Hematopoietic multipotent progenitor cell treated with erythropoietin and hydrocortisone succinate and interleukin-3 and kit ligand, for 6 days (in vitro differentiated cells): ENCODE results near the gene AIRE.
A peak's percentile ranks its signal among the peaks of the same experiment; 100 is the strongest.

ENCODE experiments used
- DNase-seq: peaks from one replicate; pipeline ENCODE4 v3.0.0-alpha.2; 2015

The AIRE gene

DNA sequence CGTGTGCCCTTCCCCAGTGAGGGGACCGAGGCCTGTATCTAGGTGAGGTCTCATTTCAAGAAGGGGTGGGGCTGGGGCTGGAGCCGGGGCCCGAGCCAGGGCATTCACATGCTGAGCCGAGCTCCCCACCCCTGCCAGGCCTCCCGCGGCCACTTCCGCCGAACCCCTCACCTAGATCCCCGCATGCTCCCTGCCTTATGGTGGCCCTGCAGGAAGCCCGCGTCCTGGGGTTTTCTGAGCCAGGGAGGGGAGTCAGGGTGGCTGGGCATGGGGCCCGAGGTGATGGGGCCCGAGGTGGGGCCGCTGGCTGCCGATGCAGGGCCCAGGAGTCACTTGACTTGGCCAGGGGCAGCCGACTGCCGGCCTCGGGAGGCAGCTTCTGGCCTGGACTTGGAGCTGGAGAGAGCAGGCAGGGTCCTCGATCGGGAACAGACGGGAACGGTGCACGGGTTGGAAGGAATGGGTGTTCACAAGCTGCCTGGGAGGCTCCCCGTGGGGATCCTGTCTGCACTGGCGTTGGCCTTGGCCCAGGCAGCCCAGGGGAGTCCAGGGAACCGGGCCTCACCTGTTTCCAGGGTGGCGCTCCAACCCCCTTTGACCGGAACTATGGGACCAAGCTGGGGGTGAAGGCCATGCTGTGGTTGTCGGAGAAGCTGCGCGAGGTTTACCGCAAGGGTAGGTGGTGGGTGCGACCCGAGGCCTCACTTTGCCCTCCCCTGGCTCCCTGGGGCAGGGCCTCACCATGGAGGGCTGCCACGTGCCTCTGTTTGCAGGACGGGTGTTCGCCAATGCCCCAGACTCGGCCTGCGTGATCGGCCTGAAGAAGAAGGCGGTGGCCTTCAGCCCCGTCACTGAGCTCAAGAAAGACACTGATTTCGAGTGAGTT, 40.0 kb downstream of the AIRE start:
- DNase-seq: no peak

GRCh38 chr21:44326272-44326647, 40.6 kb downstream of the AIRE start:
- DNase-seq: no peak

DNA sequence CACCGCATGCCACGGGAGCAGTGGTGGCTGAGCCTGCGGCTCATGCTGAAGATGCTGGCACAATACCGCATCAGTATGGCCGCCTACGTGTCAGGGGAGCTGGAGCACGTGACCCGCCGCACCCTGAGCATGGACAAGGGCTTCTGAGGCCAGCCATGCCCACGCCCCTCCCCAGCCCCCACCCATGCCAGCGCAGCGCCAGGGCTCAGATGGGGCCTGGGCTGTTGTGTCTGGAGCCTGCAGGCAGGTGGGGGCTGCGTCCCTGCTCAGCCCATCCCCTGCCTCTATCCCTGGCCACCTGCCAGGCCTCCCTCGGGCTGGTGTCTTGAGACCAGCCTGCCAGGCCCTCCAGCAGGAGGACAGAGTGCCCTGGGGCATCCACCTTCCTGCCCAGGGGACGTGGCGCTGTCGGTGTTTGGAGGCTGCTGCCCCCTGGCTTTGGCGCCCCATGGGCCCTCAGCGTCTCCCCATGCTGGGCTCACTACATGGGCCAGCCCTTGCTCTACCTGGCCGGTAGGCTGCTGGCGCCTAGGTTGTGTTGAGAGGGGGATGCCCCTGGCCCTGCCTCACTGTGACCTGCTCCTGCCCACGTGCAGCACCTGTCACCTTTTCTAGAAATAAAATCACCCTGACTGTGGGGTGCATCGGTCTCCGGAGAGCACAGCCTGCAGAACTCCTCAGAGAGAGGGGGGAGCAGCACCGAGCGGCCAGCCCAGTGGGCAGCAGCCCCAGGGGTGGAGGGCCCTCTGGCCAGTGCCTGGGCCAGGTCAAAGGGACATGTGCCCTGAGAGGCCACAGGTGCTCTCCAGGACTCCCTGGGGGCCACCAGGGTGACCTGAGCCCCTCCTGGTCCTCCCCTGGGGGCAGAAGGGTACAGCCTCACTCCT, 41.3 kb downstream of the AIRE start:
- no peak for DNase-seq

- DNase-seq: no peak
Observed at GRCh38 chr21:44327603-44327974, 41.9 kb downstream of the AIRE start.

DNA sequence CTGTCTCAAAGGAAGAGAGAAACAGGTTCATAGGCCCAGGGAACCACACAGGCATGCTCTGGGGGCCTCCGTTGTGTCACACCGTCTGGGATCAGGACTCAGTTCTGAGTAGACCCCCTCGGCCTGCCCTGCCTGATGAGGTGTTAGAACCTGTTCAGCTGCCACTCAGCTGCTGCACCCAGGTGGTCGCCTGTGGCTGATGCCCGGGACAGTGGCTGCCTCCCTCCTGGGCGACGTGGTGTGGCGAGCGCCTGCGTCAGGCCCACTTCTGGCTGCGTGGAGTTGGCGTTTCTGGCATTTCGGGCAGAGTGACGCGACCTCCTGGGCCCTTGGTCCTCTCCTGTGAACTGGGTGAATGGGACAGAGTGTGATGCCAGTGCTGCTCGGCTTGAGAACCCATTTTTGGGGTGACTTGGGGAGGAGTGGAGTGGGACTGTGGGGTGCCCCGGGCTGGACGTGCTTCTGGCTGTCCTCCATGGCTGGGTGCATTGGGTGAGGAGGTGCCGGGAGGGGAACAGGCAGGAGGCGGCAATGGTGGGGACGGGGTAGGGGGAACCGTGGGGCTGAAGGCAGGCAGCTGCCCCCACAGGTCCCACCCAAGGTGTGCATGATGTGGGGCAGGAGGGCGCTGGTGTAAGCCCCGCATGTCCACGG, 42.7 kb downstream of the AIRE start:
- DNase-seq: no peak

- no peak for DNase-seq
Observed at GRCh38 chr21:44329086-44329889, 43.6 kb downstream of the AIRE start.

DNA sequence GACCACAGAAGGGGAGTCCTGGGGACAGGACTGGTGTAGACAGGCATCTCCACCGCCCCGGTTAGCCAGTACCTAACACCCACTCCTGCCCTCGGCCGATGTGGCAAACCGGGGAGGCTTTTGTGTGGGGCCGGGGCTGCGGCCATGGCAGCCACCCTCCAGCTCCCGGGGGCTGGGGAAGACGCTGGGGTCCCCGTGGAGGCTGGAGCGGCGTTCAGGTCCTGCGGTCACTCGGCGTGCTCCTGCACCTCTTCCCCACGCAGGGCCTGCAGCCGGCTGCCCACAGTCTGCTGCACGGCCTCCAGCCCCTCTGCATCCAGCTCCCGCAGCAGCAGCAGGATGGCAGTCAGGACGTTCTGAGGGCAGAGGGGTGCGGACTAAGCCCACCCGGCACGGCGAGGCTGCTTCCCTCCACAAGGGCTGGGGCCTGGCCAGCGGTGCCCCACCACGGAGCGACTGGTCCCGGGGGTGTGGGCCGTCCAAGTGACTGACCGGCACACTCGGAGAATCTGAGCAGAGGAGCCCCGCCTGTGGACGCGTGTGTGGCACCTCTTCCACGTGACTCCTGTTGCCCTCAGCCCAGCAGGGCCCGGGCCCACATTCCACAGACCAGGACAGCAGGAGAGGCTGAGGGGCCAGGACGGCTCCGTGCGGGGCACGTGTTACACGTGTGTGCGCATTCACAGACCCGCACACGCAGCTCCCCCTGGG, 44.5 kb downstream of the AIRE start:
- DNase-seq: no peak

DNA sequence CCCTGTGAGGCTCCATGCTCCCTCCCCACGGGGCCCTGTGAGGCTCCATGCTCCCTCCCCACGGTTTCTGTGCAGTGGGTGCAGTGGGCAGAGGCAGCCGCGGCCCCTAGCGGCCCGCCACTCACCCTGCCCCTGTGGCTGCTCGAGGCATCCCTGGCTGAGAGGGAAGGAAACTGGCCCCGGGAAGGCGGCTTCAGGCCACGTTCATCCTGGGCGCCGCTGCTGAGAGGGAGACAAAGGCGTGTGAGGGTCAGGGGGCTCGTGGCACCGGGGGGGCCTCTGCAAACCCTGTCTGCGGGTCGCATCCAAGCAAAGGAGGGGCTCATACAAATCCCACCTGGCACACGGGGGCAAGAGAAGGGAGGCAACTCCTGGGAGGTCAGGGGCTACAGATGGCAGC, 45.0 kb downstream of the AIRE start:
- DNase-seq: no peak

GRCh38 chr21:44331209-44331608, 45.5 kb downstream of the AIRE start:
- DNase-seq: no peak

GRCh38 chr21:44331650-44332307, 46.1 kb downstream of the AIRE start:
- no peak for DNase-seq

- DNase-seq: no peak
Observed at GRCh38 chr21:44332383-44332782, 46.7 kb downstream of the AIRE start.

GRCh38 chr21:44332965-44333364, 47.3 kb downstream of the AIRE start:
- DNase-seq: no peak

DNA sequence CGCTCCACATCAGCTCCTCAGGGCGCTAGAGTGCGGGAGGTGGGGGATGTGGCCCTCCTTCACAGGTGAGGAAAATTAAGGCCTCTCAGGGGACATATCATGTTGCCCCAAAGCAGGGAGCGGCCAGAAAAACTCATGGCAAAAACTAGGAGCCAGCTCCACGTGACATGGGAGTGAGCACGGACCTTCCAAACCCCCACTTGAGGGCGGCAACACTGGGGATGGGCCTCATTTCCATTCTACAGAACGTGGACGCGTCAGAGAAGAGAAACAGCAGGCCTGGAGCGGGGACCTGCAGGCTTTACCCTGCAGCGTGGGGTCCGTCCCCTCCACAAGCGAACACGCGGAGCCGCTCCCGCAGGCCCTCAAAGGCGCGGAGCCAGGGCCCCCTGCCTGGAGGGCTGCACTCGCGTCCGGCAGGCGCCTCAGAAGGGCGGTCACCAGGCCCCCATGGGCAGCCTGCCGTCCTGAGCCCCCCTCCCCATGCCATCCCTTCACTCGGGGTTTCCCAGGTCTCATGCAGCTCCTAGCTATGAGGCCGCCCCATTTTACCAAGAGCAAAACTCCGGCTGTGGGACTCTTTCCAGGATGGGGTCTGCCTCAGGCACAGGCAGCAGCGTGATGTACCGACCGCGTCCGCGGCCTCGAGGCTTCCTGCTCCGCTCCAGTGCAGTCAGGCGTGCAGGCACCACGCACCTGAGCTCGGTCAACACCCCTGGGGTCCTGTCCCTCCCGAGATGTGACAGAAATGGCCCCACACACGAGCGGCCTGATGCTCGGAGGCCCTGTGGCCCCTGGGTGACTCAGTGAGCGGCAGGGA, 48.0 kb downstream of the AIRE start:
- no peak for DNase-seq

GRCh38 chr21:44334329-44335030, 48.8 kb downstream of the AIRE start:
- no peak for DNase-seq

- DNase-seq: no peak
Observed at GRCh38 chr21:44335266-44336059, 49.8 kb downstream of the AIRE start.

DNA sequence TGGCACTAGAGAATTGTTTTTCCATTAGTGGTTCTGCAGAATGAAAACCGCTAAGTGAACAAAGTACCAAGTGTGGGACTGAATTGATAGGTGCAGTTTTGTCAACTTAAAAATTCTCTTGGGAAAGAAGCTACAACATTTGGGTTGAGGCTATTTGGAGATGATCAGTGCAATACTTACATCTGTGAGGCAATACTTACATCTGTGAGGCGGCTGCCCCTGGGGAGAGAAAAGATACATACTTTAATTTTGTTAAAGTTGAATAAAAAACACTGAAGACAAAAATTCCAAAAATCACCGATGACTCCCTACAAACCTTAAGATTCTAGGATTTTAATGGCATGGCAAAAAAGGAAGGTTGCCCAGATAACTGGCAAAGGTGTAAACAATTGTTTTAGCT, 51.8 kb downstream of the AIRE start:
- DNase-seq: no peak

GRCh38 chr21:44337941-44338895, 52.5 kb downstream of the AIRE start:
- peak; percentile 46 for DNase-seq
